Karpas-422 (cell line): Measurements from ENCODE around the gene TLL2. TPM values are rescaled to one million over a fixed set of nuclear protein-coding genes. Genes with fewer than 3 reads are reported as not detected.

Source experiments
- DNase-seq: peaks from one replicate; pipeline ENCODE4 v3.0.0-alpha.2; 2015
- H2AFZ ChIP-seq: fragments of 200-600 bp; sonication (generic); 2 replicates; pipeline ENCODE4 v1.6.1; 2014; ENCODE audit warnings: antibody characterized with exemption, low read length, mixed read lengths
- H3K27ac ChIP-seq: fragments of 200-600 bp; sonication (generic); 2 replicates; pipeline ENCODE4 v1.5.1; 2014; ENCODE audit warnings: mild to moderate bottlenecking, low read length, moderate library complexity
- H3K27me3 ChIP-seq: fragments of 200-600 bp; sonication (generic); 2 replicates; pipeline ENCODE4 v1.6.1; 2014; ENCODE audit warnings: low read length, mixed read lengths
- H3K36me3 ChIP-seq: fragments of 200-600 bp; sonication (generic); 2 replicates; pipeline ENCODE4 v1.6.1; 2014; ENCODE audit warnings: low read length, mixed read lengths; ENCODE audit not compliant: insufficient read depth
- H3K4me1 ChIP-seq: fragments of 200-600 bp; sonication (generic); 2 replicates; pipeline ENCODE4 v1.6.1; 2014; ENCODE audit warnings: mild to moderate bottlenecking, low read length, mixed read lengths
- H3K4me2 ChIP-seq: fragments of 200-600 bp; sonication (generic); 2 replicates; pipeline ENCODE4 v1.6.1; 2014; ENCODE audit warnings: low read length, low read depth, mild to moderate bottlenecking; ENCODE audit not compliant: poor library complexity, severe bottlenecking
- H3K4me3 ChIP-seq: fragments of 200-600 bp; sonication (generic); 2 replicates; pipeline ENCODE4 v1.5.1; 2014; ENCODE audit warnings: mild to moderate bottlenecking, antibody characterized with exemption, low read length, mixed read lengths
- H3K79me2 ChIP-seq: fragments of 200-600 bp; sonication (generic); 2 replicates; pipeline ENCODE4 v1.6.1; 2014; ENCODE audit warnings: mild to moderate bottlenecking, low read length, mixed read lengths
- H3K9ac ChIP-seq: fragments of 200-600 bp; sonication (generic); 2 replicates; pipeline ENCODE4 v1.6.0; 2014; ENCODE audit warnings: low read length
- H3K9me2 ChIP-seq: fragments of 200-600 bp; sonication (generic), shearing (Covaris generic); replicated peaks from 2 replicates; pipeline ENCODE4 v1.6.0; 2014; ENCODE audit warnings: mild to moderate bottlenecking, low read length, moderate library complexity; ENCODE audit not compliant: insufficient read depth
- H3K9me3 ChIP-seq: fragments of 300-700, 200-600 bp; sonication (generic); 2 replicates; pipeline ENCODE4 v1.6.1; 2014; ENCODE audit warnings: low read length, mixed read lengths
- H4K20me1 ChIP-seq: fragments of 200-600 bp; sonication (generic); 2 replicates; pipeline ENCODE4 v1.6.1; 2014; ENCODE audit warnings: mild to moderate bottlenecking, antibody characterized with exemption, low read length, low read depth; ENCODE audit not compliant: insufficient read depth
- total RNA-seq: library from RNA; depleted of rRNA; stranded (reverse); fragments of >200 nt; shearing (Covaris generic); gene quantifications from 2 replicates; pipeline ENCODE4 v1.2.3, GENCODE V29; 2014; ENCODE audit warnings: low replicate concordance

TLL2 gene
- total RNA-seq, 1 experiment from 2014 or later = not detected

DNA sequence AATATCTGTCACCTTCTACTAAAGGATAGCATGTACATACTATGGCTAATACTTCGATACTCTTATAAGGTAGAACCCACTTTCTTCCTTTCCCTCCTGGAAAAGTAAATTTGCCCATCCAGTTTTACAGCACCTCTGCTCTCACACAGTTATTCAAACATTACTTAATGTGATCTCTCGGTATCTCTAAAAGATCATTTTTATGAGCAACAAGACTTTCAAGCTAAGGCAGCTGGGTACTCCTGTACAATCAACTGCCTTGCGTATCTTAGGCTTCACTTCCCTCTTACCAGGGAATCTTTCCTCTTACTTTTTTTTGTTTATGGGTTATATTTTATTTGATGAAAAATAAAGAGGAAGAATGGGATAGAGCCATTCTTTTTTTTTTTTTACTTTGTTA lies 26.5 kb upstream of the TLL2 start:
- Histone ChIP-seq H3K4me2 (no peak overlapping the region), H3K9me2 (no peaks in the 10 kb centered on the region), H3K79me2 (peaks cover 36% of the 10 kb centered on the region), H2AFZ (no peak overlapping the region), H4K20me1 (no peaks in the 10 kb centered on the region), H3K27ac (no peak overlapping the region), H3K9ac (no peak overlapping the region), H3K4me3 (no peak overlapping the region), H3K36me3 (peaks cover 3% of the 10 kb centered on the region), H3K9me3 (no peaks in the 10 kb centered on the region), H3K27me3 (no peaks in the 10 kb centered on the region), H3K4me1 (peaks cover 8% of the 10 kb centered on the region)
- DNase-seq = no peak

DNA sequence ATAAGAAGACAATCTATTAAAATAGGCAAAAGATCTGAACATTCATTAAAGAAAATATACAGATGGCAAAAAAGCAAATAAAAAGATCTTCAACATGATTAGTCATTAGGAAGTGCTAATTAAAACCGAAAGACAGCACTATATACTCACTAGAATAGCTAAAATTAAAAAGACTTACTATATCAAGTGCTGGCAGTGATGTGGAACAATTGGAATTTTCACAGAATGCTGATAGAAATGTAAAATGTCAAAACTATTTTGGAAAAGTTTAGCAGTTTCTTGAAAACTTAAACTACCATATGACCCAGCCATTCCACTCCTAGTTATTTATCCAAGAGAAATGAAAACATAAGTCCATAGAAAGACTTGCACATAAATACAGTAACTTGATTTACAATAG lies 25.0 kb upstream of the TLL2 start:
- no peak for DNase-seq
- Histone ChIP-seq H3K4me1 (peaks cover 8% of the 10 kb centered on the region), H3K9me3 (no peaks in the 10 kb centered on the region), H3K4me3 (no peak overlapping the region), H3K4me2 (no peak overlapping the region), H3K27me3 (no peaks in the 10 kb centered on the region), H3K27ac (no peak overlapping the region), H3K9me2 (no peaks in the 10 kb centered on the region), H3K36me3 (peaks cover 3% of the 10 kb centered on the region), H3K9ac (no peak overlapping the region), H2AFZ (no peak overlapping the region), H3K79me2 (peaks cover 50% of the 10 kb centered on the region), H4K20me1 (no peaks in the 10 kb centered on the region)

DNA sequence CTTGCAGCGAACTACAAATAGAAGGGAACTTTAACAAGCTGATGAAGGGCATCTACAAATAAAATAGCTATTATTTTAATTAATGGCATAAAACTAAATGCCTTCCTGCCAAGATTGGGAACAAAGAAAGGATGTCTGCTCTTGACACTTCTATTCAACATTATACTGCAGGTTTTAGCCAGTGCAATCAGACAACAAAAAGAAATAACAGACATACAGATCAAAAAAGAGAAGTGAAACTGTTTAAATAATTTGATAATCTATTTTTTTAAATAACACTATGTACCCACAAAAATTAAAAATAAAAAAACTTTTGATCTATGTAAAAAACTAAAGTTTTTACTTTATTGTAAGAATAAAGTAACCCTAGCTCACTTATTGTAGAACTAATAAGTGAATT lies 22.4 kb upstream of the TLL2 start:
- Histone ChIP-seq H3K27me3 (no peaks in the 10 kb centered on the region), H3K27ac (no peak overlapping the region), H2AFZ (no peak overlapping the region), H4K20me1 (no peaks in the 10 kb centered on the region), H3K4me3 (no peak overlapping the region), H3K9ac (no peak overlapping the region), H3K9me2 (no peaks in the 10 kb centered on the region), H3K9me3 (no peaks in the 10 kb centered on the region), H3K4me2 (no peak overlapping the region), H3K4me1 (peaks cover 8% of the 10 kb centered on the region), H3K36me3 (no peaks in the 10 kb centered on the region; the same call in 1 of the 2 replicates), H3K79me2 (peaks cover 55% of the 10 kb centered on the region)
- DNase-seq = no peak

DNA sequence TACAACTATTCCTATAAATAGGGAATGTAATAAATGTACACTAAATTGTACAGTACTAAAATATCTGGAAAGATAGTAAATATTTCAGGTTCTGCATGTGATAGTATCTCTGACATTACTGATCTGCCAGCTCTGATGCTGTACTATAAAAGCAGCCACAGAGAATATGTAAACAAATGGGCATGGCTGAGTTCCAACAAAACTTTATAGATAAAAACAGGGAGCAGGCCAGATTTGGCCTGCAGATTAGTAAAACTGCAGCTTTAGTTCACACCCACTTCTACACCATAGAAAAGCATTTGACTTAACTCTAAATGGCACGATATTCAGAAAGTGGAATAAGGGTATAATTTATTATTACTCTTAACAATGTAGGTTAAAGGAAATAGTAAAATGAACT lies 18.8 kb upstream of the TLL2 start:
- H3K4me2 ChIP-seq = no peak overlapping the region
- H3K4me1 ChIP-seq = peaks cover 8% of the 10 kb centered on the region
- H2AFZ ChIP-seq = no peak overlapping the region
- no peaks in the 10 kb centered on the region for H4K20me1 ChIP-seq
- peaks cover 37% of the 10 kb centered on the region for H3K79me2 ChIP-seq
- peaks cover under 1% of the 10 kb centered on the region; the same call in 1 of the 2 replicates for H3K36me3 ChIP-seq
- no peak for DNase-seq
- H3K9ac ChIP-seq = no peak overlapping the region
- H3K27ac ChIP-seq = no peak overlapping the region
- no peaks in the 10 kb centered on the region for H3K9me3 ChIP-seq
- H3K27me3 ChIP-seq = no peaks in the 10 kb centered on the region
- no peaks in the 10 kb centered on the region for H3K9me2 ChIP-seq
- H3K4me3 ChIP-seq = no peak overlapping the region

GRCh38 chr10:96529634-96530279 lies 16.0 kb upstream of the TLL2 start:
- no peaks in the 10 kb centered on the region for H3K27me3 ChIP-seq
- H3K4me3 ChIP-seq = no peak overlapping the region
- no peak overlapping the region for H3K9ac ChIP-seq
- H2AFZ ChIP-seq = no peak overlapping the region
- H3K79me2 ChIP-seq = peaks cover 14% of the 10 kb centered on the region
- H4K20me1 ChIP-seq = no peaks in the 10 kb centered on the region
- no peak overlapping the region for H3K27ac ChIP-seq
- no peaks in the 10 kb centered on the region for H3K9me2 ChIP-seq
- no peaks in the 10 kb centered on the region for H3K9me3 ChIP-seq
- no peaks in the 10 kb centered on the region for H3K4me1 ChIP-seq
- H3K36me3 ChIP-seq = peaks cover 6% of the 10 kb centered on the region; the same call in 1 of the 2 replicates
- no peak for DNase-seq
- no peak overlapping the region for H3K4me2 ChIP-seq

DNA sequence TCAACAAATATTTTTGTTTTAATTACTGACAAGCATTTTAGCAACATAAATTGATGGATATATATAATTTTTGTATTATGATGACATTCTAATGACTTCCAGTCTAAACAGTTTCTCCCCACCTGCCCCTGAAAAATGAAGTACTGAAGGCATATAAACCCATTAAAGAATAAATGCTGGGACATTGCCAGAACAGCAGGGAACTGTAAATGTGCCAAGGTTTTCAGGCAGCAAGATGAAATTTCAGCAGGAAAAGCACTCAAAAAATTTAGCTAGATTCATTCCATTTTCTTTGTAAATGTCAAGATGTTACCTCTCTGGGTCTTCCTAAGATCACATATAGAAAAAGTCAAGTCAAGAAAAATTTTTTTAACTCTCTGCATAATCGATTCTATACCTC lies 11.0 kb upstream of the TLL2 start:
- no peaks in the 10 kb centered on the region for H3K9me3 ChIP-seq
- H3K27ac ChIP-seq = no peak overlapping the region
- H3K4me3 ChIP-seq = no peak overlapping the region
- H3K9me2 ChIP-seq = no peaks in the 10 kb centered on the region
- no peak for DNase-seq
- H3K27me3 ChIP-seq = no peaks in the 10 kb centered on the region
- H3K4me1 ChIP-seq = no peaks in the 10 kb centered on the region
- no peak overlapping the region for H2AFZ ChIP-seq
- no peak overlapping the region for H3K9ac ChIP-seq
- H4K20me1 ChIP-seq = no peaks in the 10 kb centered on the region
- H3K4me2 ChIP-seq = no peak overlapping the region
- H3K36me3 ChIP-seq = peaks cover 25% of the 10 kb centered on the region; the same call in 1 of the 2 replicates
- no peaks in the 10 kb centered on the region for H3K79me2 ChIP-seq

- Histone ChIP-seq H4K20me1 (0 out of 2 replicates have a peak, but pooled peaks cover 2% of the 10 kb centered on the region), H3K4me3 (no peak overlapping the region), H3K27ac (no peak overlapping the region), H3K9ac (no peak overlapping the region), H2AFZ (no peak overlapping the region), H3K36me3 (peaks cover 14% of the 10 kb centered on the region; the same call in 1 of the 2 replicates), H3K9me3 (no peaks in the 10 kb centered on the region), H3K27me3 (no peaks in the 10 kb centered on the region), H3K4me2 (no peak overlapping the region), H3K79me2 (no peaks in the 10 kb centered on the region), H3K9me2 (no peaks in the 10 kb centered on the region), H3K4me1 (peaks cover 21% of the 10 kb centered on the region)
- DNase-seq = no peak
Measured at GRCh38 chr10:96517284-96517683, 3.6 kb upstream of the TLL2 start.

DNA sequence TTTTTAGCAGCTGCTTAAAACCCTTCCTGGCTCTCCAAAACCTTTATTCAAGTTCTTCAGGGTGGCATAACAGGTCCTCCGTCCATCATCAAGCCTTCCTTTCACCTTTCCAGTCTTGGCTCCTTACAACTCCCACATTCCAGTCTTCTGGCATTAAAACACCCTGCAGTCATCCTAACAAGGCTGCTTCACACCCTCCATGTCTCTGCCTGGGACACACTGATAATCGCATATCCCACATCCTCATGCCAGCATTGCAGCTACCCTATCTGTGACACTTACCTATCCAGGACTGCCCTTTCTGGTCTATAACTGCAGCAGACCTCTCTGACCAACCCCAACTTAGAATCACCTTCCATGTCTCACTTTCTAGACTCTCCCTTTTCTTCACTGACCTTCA lies 2.6 kb upstream of the TLL2 start:
- Histone ChIP-seq H3K4me2 (no peak overlapping the region), H3K36me3 (peaks cover 8% of the 10 kb centered on the region; the same call in 1 of the 2 replicates), H3K9ac (no peak overlapping the region), H3K79me2 (no peaks in the 10 kb centered on the region), H3K9me3 (no peaks in the 10 kb centered on the region), H3K4me3 (no peak overlapping the region), H2AFZ (no peak overlapping the region), H3K27ac (no peak overlapping the region), H3K27me3 (no peaks in the 10 kb centered on the region), H3K4me1 (peaks cover 21% of the 10 kb centered on the region), H3K9me2 (no peaks in the 10 kb centered on the region), H4K20me1 (peaks cover 11% of the 10 kb centered on the region; the same call in 1 of the 2 replicates)
- no peak for DNase-seq
